Lower leg skin (tissue), 4 donors: ENCODE results near the gene SPEG. TPM values are rescaled to one million over a fixed set of nuclear protein-coding genes. Genes with fewer than 3 reads are reported as not detected.
"Not testable (repeated sequence)": the region's sequence is repeated elsewhere in the genome, so short reads cannot be mapped to it uniquely, and the experiment has no call there.

Experiments
- DNase-seq, 2 donors: peaks; one replicate each; pipeline ENCODE4 v3.0.0-alpha.2; 2019; ENCODE audit warnings: low spot score in 2 of 2
- H3K4me3 ChIP-seq: fragments of 200-600 bp; sonication (generic); 2 replicates; pipeline ENCODE4 v1.5.1; 2017; ENCODE audit warnings: mild to moderate bottlenecking, low read depth; ENCODE audit not compliant: poor library complexity, severe bottlenecking
- POLR2A ChIP-seq, 2 donors: fragments of 450-650 bp; IDR thresholded peaks; one replicate each; pipeline ENCODE4 v1.6.1; 2016 to 2017; ENCODE audit warnings: antibody characterized with exemption in 2 of 2, mild to moderate bottlenecking in 1 of 2, moderate library complexity in 1 of 2
- WGBS, 2 donors: methylation state at CpG; one replicate each; pipeline ENCODE4 v1.1.5; 2018; 5-methylcytosine and 5-hydroxymethylcytosine counted together
- intact Hi-C: fragments of 100-400 bp; cut with DNase I; formaldehyde crosslinking; loops from one replicate; pipeline ENCODE4 v1.15.0; 2023; ENCODE audit warnings: low total_unique reads
- total RNA-seq, 4 donors: library from RNA; depleted of rRNA; stranded (reverse); fragments of >200 nt; gene quantifications; one replicate each; pipeline ENCODE4 v1.1.0, GENCODE V29; 2016
- TF ChIP-seq, protein P1 (sequence below), 3 donors: fragments of 450-650 bp; IDR thresholded peaks; one replicate each; pipeline ENCODE4 v1.5.1; 2016; ENCODE audit warnings: antibody characterized with exemption in 3 of 3, mild to moderate bottlenecking in 3 of 3, moderate library complexity in 2 of 3

SPEG gene
- total RNA-seq, 4 donors from 2014 or later, result 3.3 to 11.4 (median 5.3) TPM

DNA sequence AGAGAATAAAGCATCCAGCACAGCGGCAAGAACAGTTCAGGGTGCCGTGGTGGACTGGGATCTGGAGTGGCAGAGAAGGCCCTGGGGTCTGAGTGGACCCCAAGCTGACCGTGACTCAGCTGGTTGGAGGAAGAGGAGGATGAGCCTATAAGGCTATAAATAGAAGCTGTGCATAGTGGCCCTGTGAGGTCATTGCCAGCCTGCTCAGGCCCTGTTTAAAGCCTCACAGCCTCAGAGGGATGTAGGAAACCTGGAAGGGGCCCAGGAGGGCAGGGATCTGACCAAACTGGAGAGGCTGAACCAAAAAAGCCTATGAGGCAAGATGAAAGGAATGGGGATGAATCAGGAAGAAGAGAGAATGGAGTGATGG is 27.8 kb upstream of the SPEG start:
- WGBS, 2 donors, result 87 to 96% methylated on average over 3 of the region's 3 CpGs
- no peak for TF ChIP-seq POLR2A (IDR thresholded peaks at IDR 0.05)
- no peak overlapping the region for H3K4me3 ChIP-seq
- intact Hi-C loops, result loop anchor here (5.0 kb wide), 1 partner anchor 125 kb away; no protein-coding TSS in a partner anchor
- DNase-seq, result no peak

DNA sequence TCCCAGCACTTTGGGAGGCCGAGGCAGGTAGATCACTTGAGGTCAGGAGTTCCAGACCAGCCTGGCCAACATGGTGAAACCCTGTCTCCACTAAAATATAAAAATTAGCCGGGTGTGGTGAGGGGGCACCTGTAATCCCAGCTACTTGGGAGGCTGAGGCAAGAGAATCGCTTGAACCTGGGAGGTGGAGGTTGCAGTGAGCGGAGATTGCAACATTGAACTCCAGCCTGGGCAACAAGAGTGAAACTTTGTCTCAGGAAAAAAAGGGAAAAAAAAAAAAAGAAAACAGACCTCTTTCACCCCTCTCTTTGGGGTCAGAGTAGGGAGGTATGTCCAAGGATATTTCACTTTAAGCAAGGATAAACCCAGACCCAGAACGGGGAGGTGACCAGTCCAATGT is 27.3 kb upstream of the SPEG start:
- intact Hi-C loops, result loop anchor here (5.0 kb wide), 1 partner anchor 125 kb away; no protein-coding TSS in a partner anchor
- 71 to 72% methylated on average over 5 of the region's 5 CpGs for WGBS, 2 donors
- not testable (repeated sequence) for H3K4me3 ChIP-seq, DNase-seq

DNA sequence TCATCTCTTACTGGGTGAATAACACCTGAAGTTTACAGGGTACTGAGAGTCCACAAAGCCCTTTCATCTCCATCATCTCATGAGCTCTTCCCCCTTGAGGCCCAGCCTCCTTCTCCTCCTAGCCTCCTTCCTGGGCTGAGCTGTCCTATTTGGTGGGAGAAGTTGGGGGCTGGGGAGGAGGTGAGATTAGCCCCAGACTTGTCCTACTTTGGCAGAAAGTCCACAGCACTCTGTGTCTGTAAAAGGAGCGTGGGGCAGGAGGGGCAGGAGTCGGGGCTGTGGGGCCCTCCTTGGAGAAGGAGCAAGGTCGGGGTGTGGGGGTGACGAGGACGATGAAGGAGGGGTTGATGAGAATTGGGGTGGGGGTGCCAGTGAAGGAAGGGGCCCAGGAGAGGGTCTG is 26.4 kb upstream of the SPEG start:
- no peak for TF ChIP-seq POLR2A (IDR thresholded peaks at IDR 0.05)
- TF ChIP-seq, protein P1, sequence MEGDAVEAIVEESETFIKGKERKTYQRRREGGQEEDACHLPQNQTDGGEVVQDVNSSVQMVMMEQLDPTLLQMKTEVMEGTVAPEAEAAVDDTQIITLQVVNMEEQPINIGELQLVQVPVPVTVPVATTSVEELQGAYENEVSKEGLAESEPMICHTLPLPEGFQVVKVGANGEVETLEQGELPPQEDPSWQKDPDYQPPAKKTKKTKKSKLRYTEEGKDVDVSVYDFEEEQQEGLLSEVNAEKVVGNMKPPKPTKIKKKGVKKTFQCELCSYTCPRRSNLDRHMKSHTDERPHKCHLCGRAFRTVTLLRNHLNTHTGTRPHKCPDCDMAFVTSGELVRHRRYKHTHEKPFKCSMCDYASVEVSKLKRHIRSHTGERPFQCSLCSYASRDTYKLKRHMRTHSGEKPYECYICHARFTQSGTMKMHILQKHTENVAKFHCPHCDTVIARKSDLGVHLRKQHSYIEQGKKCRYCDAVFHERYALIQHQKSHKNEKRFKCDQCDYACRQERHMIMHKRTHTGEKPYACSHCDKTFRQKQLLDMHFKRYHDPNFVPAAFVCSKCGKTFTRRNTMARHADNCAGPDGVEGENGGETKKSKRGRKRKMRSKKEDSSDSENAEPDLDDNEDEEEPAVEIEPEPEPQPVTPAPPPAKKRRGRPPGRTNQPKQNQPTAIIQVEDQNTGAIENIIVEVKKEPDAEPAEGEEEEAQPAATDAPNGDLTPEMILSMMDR (IDR thresholded peaks at IDR 0.05), result no peak
- intact Hi-C loops, result loop anchor here (5.0 kb wide), 1 partner anchor 124 kb away; no protein-coding TSS in a partner anchor
- 89 to 93% methylated on average over 5 of the region's 5 CpGs for WGBS, 2 donors
- H3K4me3 ChIP-seq, result no peak overlapping the region
- no peak for DNase-seq

DNA sequence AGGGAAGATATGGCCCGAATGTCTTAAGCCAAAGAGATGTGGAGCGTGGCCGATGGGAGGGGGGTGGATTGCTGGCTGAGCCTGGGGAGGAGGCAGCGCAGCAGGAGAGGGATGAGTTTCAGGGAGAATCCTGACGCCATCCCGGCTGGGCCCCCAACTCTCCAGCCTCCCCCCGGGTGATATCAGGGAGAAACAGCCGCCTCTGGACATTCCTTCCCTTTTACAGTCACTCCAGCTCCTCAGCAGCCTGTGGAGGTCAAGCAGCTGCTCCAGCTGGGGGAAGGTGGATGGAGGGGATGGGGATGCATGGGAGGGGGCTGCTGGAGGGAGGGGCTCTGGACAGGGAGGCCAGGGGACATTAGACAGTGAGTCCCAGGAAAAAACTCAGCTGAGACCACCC is 26.0 kb upstream of the SPEG start:
- 67 to 72% methylated on average over 8 of the region's 8 CpGs for WGBS, 2 donors
- intact Hi-C loops, result loop anchor here (5.0 kb wide), 1 partner anchor 124 kb away; no protein-coding TSS in a partner anchor
- DNase-seq, result no peak
- TF ChIP-seq, protein P1 (IDR thresholded peaks at IDR 0.05), result no peak
- TF ChIP-seq POLR2A (IDR thresholded peaks at IDR 0.05), result no peak
- no peak overlapping the region for H3K4me3 ChIP-seq

DNA sequence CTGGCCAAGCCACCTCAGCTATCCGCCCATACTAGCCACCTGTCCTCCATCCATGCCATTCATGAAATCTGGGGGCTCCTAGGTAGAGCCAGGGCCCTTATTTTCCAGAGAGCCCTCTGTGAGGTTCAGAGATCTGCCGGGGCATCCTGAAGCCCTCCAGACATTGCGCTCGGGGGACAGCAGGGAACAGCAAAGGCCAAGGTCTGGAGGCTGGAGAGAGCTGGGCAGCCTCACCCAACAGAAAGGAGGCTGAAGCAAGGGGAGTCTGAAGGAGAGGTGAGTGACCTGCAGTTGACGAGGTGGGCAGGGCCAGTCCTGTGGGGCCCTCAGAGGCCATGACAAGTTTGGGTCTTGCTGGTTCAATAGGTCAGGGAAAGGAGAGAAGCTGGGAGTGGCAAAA is 25.0 kb upstream of the SPEG start:
- no peak for DNase-seq
- intact Hi-C loops, result loop anchor here (5.0 kb wide), 1 partner anchor 123 kb away; no protein-coding TSS in a partner anchor

DNA sequence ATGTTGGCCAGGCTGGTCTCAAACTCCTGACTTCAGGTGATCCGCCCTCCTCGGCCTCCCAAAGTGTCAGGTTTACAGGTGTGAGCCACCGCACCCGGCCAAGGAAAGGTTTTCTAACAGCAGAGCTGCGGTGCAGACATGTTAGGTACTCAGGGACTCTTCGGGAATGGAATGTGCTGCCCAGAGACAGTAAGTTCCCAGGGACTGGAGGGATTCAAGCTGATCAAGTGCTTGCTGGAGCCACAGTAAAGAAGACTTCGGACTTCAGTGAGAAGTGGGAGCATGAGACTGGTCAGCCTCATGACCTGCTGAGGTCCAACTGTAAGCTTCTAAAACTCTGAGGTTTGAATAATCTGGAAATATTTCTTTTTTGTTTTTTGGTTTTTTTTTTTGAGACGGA is 24.3 kb upstream of the SPEG start:
- 86 to 88% methylated on average over 8 of the region's 8 CpGs for WGBS, 2 donors
- no peak for DNase-seq

More for the DNA sequence above, 25.0 kb upstream of the SPEG start:
- WGBS, 2 donors, result 91 to 93% methylated on average over 5 of the region's 5 CpGs
- TF ChIP-seq POLR2A (IDR thresholded peaks at IDR 0.05), result no peak
- TF ChIP-seq, protein P1 (IDR thresholded peaks at IDR 0.05), result no peak
- no peak overlapping the region for H3K4me3 ChIP-seq

DNA sequence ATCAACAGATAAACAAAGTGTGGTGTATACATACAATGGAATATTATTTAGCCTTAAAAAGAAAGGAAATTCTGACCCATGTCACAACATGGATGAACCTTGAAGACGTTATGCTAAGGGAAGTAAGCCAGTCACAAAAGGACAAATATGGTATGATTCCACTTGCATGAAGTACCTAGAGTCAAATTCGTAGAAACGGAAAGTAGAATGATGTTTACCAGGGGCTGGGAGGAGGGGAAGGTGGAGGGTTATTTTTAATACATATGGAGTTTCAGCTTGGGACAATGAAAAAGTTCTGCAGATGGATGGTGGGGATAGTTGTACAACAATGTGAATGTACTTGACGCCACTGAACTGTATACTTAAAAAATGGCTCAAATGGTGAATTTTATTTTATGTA is 19.8 kb upstream of the SPEG start:
- no peak overlapping the region for H3K4me3 ChIP-seq
- no peak for DNase-seq
- intact Hi-C loops, result no loop called here
- TF ChIP-seq, protein P1 (IDR thresholded peaks at IDR 0.05), result no peak
- TF ChIP-seq POLR2A (IDR thresholded peaks at IDR 0.05), result no peak
- 78 to 83% methylated on average over 4 of the region's 4 CpGs for WGBS, 2 donors

More for the DNA sequence above, 24.3 kb upstream of the SPEG start:
- no peak overlapping the region for H3K4me3 ChIP-seq
- intact Hi-C loops, result no loop called here
- TF ChIP-seq, protein P1 (IDR thresholded peaks at IDR 0.05), result no peak
- TF ChIP-seq POLR2A (IDR thresholded peaks at IDR 0.05), result no peak
